ENCODE measurements around the gene HOXC9.

DNA sequence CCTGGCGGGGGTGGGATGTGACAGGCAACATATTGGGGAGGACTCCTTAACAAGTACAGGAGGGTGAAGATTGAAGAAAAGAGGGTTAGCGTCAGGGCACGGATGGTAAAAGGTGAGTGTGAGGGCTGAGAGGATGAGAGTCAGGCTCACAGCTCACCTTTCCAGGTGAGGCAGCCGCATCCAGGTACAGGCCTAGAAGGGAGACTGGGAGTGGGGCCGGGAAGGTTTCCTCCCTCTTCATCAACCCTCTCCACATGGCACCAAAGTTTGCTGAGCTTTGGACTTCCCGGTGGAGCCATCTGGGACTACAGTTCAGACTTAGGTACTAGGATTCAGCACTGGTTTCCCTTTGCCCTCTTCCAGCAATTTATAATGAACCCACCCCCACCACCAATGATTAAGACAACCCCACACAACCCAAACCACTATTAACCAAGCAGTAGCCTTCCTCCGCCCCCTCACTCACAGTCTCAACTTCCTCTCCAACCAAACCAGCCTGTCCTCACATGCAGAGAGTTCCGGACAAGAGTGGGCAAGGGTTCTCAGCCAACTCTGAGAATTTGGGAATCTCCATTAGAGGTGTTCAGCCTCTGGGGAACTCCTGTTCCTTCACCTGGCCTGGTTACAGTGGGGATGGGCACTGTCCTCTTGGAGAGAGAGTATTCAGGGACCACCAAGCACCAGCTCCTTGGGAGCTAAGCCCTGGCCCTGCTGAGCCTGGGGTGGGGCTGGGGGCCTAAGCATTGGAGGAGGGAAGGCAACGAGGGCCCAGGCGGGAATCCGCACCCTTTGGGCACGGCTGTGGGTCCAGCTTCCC lies 51.3 kb downstream of the HOXC9 start:
- TF ChIP-seq, protein P1, sequence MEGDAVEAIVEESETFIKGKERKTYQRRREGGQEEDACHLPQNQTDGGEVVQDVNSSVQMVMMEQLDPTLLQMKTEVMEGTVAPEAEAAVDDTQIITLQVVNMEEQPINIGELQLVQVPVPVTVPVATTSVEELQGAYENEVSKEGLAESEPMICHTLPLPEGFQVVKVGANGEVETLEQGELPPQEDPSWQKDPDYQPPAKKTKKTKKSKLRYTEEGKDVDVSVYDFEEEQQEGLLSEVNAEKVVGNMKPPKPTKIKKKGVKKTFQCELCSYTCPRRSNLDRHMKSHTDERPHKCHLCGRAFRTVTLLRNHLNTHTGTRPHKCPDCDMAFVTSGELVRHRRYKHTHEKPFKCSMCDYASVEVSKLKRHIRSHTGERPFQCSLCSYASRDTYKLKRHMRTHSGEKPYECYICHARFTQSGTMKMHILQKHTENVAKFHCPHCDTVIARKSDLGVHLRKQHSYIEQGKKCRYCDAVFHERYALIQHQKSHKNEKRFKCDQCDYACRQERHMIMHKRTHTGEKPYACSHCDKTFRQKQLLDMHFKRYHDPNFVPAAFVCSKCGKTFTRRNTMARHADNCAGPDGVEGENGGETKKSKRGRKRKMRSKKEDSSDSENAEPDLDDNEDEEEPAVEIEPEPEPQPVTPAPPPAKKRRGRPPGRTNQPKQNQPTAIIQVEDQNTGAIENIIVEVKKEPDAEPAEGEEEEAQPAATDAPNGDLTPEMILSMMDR (IDR thresholded peaks at IDR 0.05) = no peak
- TF ChIP-seq POLR2A (IDR thresholded peaks at IDR 0.05) = no peak
- TF ChIP-seq POLR2AphosphoS5 (IDR thresholded peaks at IDR 0.05; ENCODE audit: insufficient read depth in 1 of 2, low read depth in 1 of 2) = no peak
